Thyroid gland (tissue), 4 donors: ENCODE data around the gene DNAJB14.

Experiments
- CTCF ChIP-seq, 6 experiments: fragments of 200-600 bp in 3 of 6; fragments of 450-650 bp in 3 of 6; sonication (generic) in 3 of 6; IDR thresholded peaks; one replicate each; pipeline ENCODE4 v1.5.1; 2016 to 2019; ENCODE audit warnings: antibody characterized with exemption in 6 of 6, mild to moderate bottlenecking in 2 of 6, inconsistent platforms in 1 of 6, moderate library complexity in 1 of 6
- POLR2A ChIP-seq, 2 donors: fragments of 450-650 bp; IDR thresholded peaks; one replicate each; pipeline ENCODE4 v1.6.1; 2017; ENCODE audit warnings: antibody characterized with exemption in 2 of 2, mild to moderate bottlenecking in 2 of 2, moderate library complexity in 1 of 2

DNA sequence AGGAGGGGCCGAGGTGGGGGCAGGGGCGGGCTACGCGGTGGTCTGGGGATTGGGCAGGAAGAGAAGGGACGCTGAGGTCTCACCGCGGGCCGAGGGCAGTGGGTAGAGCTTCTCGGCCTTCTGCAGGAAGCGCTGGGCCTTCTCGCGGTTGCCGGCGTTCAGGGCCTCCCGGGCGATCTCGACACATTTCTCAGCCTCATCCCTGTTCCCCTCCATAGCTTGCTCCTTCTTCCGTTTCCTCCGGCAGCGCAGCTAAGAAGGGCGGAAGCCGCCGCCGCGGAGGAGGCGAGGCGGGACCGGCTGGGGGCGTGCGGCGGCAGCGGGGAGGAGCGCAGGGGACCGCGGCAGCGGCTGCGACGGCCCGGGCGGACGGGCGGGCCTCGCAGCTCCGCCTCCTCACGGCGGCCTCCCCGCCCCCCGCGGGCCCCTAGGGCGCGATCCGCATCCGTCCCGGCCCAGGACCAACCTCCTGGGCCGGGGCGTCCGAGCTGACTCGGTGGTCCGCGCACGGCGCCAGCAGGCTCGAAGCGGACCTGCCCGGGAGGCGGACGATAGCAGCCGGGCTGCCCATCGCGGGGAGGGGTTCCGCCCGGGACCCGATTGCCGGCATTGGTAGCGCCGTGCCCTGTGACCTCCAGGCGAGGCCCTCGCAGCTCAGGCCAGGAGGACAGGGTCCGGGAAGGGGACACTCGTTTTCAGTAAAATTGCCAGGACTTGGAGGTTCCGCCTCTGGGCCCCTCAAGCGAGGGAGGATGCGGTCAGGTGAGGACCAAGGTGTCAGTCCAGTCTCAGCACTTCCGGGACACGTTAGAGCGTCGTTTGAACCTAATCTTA is at the start of gene DNAJB14:
- TF ChIP-seq CTCF (IDR thresholded peaks at IDR 0.05) (peak in 2 of 6 experiments; percentile 8 to 9), POLR2A (IDR thresholded peaks at IDR 0.05) (peak in 1 of 2 donors; percentile 73)
